A549 (cell line): ENCODE results near the gene NFATC3. TPM values are rescaled to one million over a fixed set of nuclear protein-coding genes. Genes with fewer than 3 reads are reported as not detected.
A peak's percentile ranks its signal among the peaks of the same experiment; 100 is the strongest.

Experiments used
- ATAC-seq, 2 experiments: fragments of 200-7000 bp in 1 of 2; fragments of >200 bp in 1 of 2; cut with Nextera tagmentation in 1 of 2; cut with Tn5 transposase in 1 of 2; 3 replicates each; pipeline versions ENCODE4 v1.8.0 to v1.9.1; 2018 to 2020; ENCODE audit warnings: mild to moderate bottlenecking in 1 of 2, moderate library complexity in 1 of 2
- CTCF ChIA-PET: fragments of 300-600 bp; sonication (Branson Sonifier 250); formaldehyde crosslinking; extraction: SDS; loops from one replicate; lab custom pipeline; 2021; ENCODE audit warnings: antibody characterized with exemption, inconsistent platforms; lab: Yijun Ruan, JAX
- POLR2A ChIA-PET: fragments of 350-600 bp; formaldehyde crosslinking; extraction: SDS; loops from one replicate; lab custom pipeline; 2021; ENCODE audit warnings: antibody characterized with exemption, inconsistent platforms; lab: Yijun Ruan, JAX
- DNase-seq, 2 experiments: peaks; one replicate each; pipeline versions ENCODE4 v3.0.0 to v3.0.0-alpha.2; 2011 to 2016; ENCODE audit warnings: low read depth in 1 of 2, low spot score in 1 of 2
- FAIRE-seq: peaks from 2 replicates; lab custom pipeline; 2011; peaks lifted over from hg19 to GRCh38; lab: Jason Lieb, UNC
- H3K27ac ChIP-seq, 2 experiments: fragments of >200 bp; sonication (Bioruptor Twin); formaldehyde crosslinking; 3 replicates each; pipeline ENCODE4 v1.5.1; 2016 to 2017
- H3K4me1 ChIP-seq: fragments of >200 bp; sonication (Bioruptor Twin); formaldehyde crosslinking; 3 replicates; pipeline ENCODE4 v1.6.1; 2016
- H3K4me2 ChIP-seq: fragments of >200 bp; sonication (Bioruptor Twin); formaldehyde crosslinking; 3 replicates; pipeline ENCODE4 v1.6.1; 2016
- H3K4me3 ChIP-seq: fragments of >200 bp; sonication (Bioruptor Twin); formaldehyde crosslinking; 3 replicates; pipeline ENCODE4 v1.5.1; 2016
- H3K9me3 ChIP-seq: fragments of >200 bp; sonication (Bioruptor Twin); formaldehyde crosslinking; 3 replicates; pipeline ENCODE4 v1.6.1; 2016
- BHLHE40 ChIP-seq: IDR thresholded peaks from 2 replicates; pipeline ENCODE4 v1.6.1; 2012; ENCODE audit warnings: low read depth, low read length, inconsistent platforms
- CHD4 ChIP-seq: fragments of 200-600 bp; sonication (generic); IDR thresholded peaks from 2 replicates; pipeline ENCODE4 v1.6.1; 2016; ENCODE audit warnings: antibody characterized with exemption, mild to moderate bottlenecking, borderline replicate concordance
- ESRRA ChIP-seq: fragments of 150-350 bp; IDR thresholded peaks from 2 replicates; pipeline ENCODE4 v1.6.1; 2014; ENCODE audit warnings: mild to moderate bottlenecking, low read length, borderline replicate concordance
- FOSB ChIP-seq: fragments of 250-450 bp; sonication (Bioruptor Pico); IDR thresholded peaks from 2 replicates; pipeline ENCODE4 v1.5.0; 2020; ENCODE audit warnings: mild to moderate bottlenecking, moderate library complexity
- FOSL2 ChIP-seq, 2 experiments: fragments of 450-650 bp in 1 of 2; fragments of >200 bp in 1 of 2; sonication (Bioruptor Twin) in 1 of 2; formaldehyde crosslinking; IDR thresholded peaks; 2 replicates each; pipeline versions ENCODE4 v1.5.0 to v1.6.1; 2016 to 2020; ENCODE audit warnings: mild to moderate bottlenecking in 1 of 2, moderate library complexity in 1 of 2
- HOXA7 ChIP-seq: fragments of 250-450 bp; sonication (Bioruptor Pico); IDR thresholded peaks from 2 replicates; pipeline ENCODE4 v1.5.0; 2020; ENCODE audit warnings: mild to moderate bottlenecking, moderate library complexity
- JUNB ChIP-seq: fragments of >200 bp; sonication (Bioruptor Twin); formaldehyde crosslinking; IDR thresholded peaks from 2 replicates; pipeline ENCODE4 v1.6.1; 2016
- KDM5A ChIP-seq: fragments of 200-600 bp; sonication (generic); IDR thresholded peaks from 2 replicates; pipeline ENCODE4 v1.6.1; 2016; ENCODE audit warnings: antibody characterized with exemption, mild to moderate bottlenecking
- MAFK ChIP-seq: fragments of 450-650 bp; IDR thresholded peaks from 2 replicates; pipeline ENCODE4 v1.6.1; 2014; ENCODE audit not compliant: partially characterized antibody
- MAZ ChIP-seq: fragments of 150-350 bp; IDR thresholded peaks from 2 replicates; pipeline ENCODE4 v1.6.1; 2014; ENCODE audit warnings: antibody characterized with exemption, low read depth, low read length, borderline replicate concordance
- NPAS2 ChIP-seq: fragments of 250-450 bp; sonication (Bioruptor Pico); IDR thresholded peaks from 2 replicates; pipeline ENCODE4 v1.8.0; 2022; ENCODE audit warnings: mild to moderate bottlenecking, moderate library complexity, borderline replicate concordance
- NR3C1 ChIP-seq: fragments of >200 bp; sonication (Bioruptor Twin); formaldehyde crosslinking; IDR thresholded peaks from 3 replicates; pipeline ENCODE4 v1.6.1; 2017
- POLR2A ChIP-seq: IDR thresholded peaks from 2 replicates; pipeline ENCODE4 v1.6.1; 2012; ENCODE audit warnings: mild to moderate bottlenecking, low read length
- RAD21 ChIP-seq, 2 experiments: fragments of >200 bp in 1 of 2; sonication (Bioruptor Twin) in 1 of 2; formaldehyde crosslinking in 1 of 2; IDR thresholded peaks in 1 of 2; conservative IDR thresholded peaks in 1 of 2; 2 replicates in 1 of 2; 3 replicates in 1 of 2; pipeline ENCODE4 v1.6.1; 2012 to 2018; ENCODE audit warnings: inconsistent platforms in 1 of 2
- RFX5 ChIP-seq: fragments of 450-650 bp; IDR thresholded peaks from 2 replicates; pipeline ENCODE4 v1.7.1; 2014; ENCODE audit warnings: antibody characterized with exemption, mild to moderate bottlenecking, moderate library complexity
- SMC3 ChIP-seq: fragments of >200 bp; sonication (Bioruptor Twin); formaldehyde crosslinking; IDR thresholded peaks from 3 replicates; pipeline ENCODE4 v1.6.1; 2018; ENCODE audit warnings: inconsistent platforms
- ZC3H11A ChIP-seq: fragments of 450-650 bp; IDR thresholded peaks from 2 replicates; pipeline ENCODE4 v1.6.1; 2014; ENCODE audit warnings: antibody characterized with exemption, mild to moderate bottlenecking
- WGBS: methylation state at CpG from one replicate; pipeline ENCODE4 v1.1.6; 2017; ENCODE audit errors: missing lambda C conversion rate; 5-methylcytosine and 5-hydroxymethylcytosine counted together
- polyA plus RNA-seq, 4 experiments: library from polyadenylated mRNA; depleted of rRNA in 3 of 4; stranded (reverse); fragments of >200 nt; fragmentation: RNase III in 1 of 4; extraction: RNeasy Plus Mini Kit Qiagen cat#74134 plus additional on column Dnase treatment in 1 of 4; gene quantifications; 2 replicates in 3 of 4; 3 replicates in 1 of 4; pipeline ENCODE4 v1.2.3, GENCODE V29; 2011 to 2017
- TF ChIP-seq, protein P1 (sequence below): IDR thresholded peaks from 2 replicates; pipeline ENCODE4 v1.6.1; 2012; ENCODE audit warnings: low read depth, borderline replicate concordance
- TF ChIP-seq, protein P2 (sequence below): IDR thresholded peaks from 2 replicates; pipeline ENCODE4 v1.6.1; 2012
- TF ChIP-seq, protein P3 (sequence below): fragments of 450-650 bp; IDR thresholded peaks from 2 replicates; pipeline ENCODE4 v1.6.1; 2014; ENCODE audit warnings: antibody characterized with exemption
- TF ChIP-seq, protein P4 (sequence below): fragments of 250-450 bp; sonication (Bioruptor Pico); IDR thresholded peaks from 2 replicates; pipeline ENCODE4 v1.5.0; 2021; ENCODE audit warnings: mild to moderate bottlenecking, moderate library complexity, borderline replicate concordance
- TF ChIP-seq, protein P5 (sequence below): fragments of >200 bp; sonication (Bioruptor Twin); formaldehyde crosslinking; IDR thresholded peaks from 3 replicates; pipeline ENCODE4 v1.5.1; 2016
- TF ChIP-seq, protein P6 (sequence below): IDR thresholded peaks from 2 replicates; pipeline ENCODE4 v1.6.1; 2012

NFATC3 gene
- polyA plus RNA-seq, 2 of the 4 experiments (the other 2 are of a cell fraction): 13.3 to 23.9 TPM

DNA sequence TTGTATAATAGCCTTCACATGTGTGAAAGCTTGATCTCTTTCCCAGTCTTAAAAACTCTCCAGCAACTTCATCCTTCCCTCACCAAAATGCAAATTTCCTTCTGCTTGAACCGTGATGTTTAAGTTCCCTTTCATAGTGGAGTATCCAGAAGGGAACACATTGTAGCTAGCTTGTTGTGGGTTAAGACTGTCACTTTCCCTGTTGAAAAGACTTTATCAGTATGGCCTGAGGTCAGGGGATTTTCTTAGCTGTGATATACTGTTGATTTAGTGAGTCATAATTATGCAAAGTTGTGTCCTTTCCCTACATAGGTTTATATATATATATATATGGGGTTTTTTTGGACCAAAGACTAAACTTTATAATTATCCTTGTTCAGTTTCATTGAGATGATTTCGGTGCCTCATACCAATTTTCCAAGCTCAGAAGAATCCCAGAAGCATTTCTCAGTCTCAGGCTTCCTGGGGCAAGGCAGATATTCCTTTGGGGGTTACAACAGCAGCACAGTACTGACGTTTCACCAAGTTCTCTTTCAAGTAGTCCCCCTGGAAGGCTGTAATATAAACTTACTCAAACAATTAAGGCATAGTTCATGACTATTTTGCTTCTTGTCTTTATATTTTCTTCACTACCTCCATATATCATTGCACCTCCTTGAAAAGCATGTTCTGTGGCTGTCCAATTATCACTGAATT lies 115.1 kb downstream of the NFATC3 start:
- ChIA-PET POLR2A (no interaction called here), CTCF (interaction anchor here (0.6 to 1.3 kb wide), 6 partner anchors 9 to 675 kb away, joined by 3 to 5 read pairs (median 3); no protein-coding TSS in a partner anchor)
- FAIRE-seq (no peak), ATAC-seq (peak in 1 of 2 experiments; percentile 69; a peak in 4 of 6 replicates), DNase-seq (peak in 1 of 2 experiments; percentile 13)
- Histone ChIP-seq H3K4me2 (peak overlapping the region; percentile 18), H3K4me1 (peaks cover 17% of the 10 kb centered on the region), H3K27ac (no peak overlapping the region), H3K9me3 (no peaks in the 10 kb centered on the region), H3K4me3 (no peak overlapping the region)
- 27% methylated on average over 3 of the region's 3 CpGs for WGBS
- TF ChIP-seq ZC3H11A (no peak), FOSL2 (IDR thresholded peaks at IDR 0.05) (no peak; the same call in 1 of the 2 replicates), FOSL2 (CRISPR knock-in tag; IDR thresholded peaks at IDR 0.05) (peak; percentile 55)

DNA sequence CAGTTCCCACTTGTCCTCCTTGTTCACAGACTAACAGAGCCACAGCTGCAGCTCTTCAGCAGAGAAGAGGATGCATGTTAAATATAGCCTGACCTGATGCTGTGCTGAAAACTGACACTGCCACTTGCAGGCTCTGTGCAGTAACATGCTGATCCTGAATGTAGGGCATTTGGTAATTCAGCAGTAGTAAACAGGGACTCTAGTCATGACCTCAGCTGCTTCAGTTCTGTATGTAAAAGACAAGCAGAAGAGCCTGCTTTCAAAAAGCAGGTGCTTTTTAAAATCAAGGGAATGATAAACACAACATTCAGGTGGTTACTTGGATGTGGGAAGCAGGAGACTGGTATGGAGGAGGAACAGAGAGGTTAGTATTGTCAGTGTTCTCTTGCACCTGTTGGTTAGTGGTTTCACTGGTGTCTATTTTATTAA lies 116.9 kb downstream of the NFATC3 start:
- H3K4me3 ChIP-seq: no peak overlapping the region
- no peaks in the 10 kb centered on the region for H3K9me3 ChIP-seq
- H3K4me2 ChIP-seq: no peak overlapping the region
- ATAC-seq (peak in 1 of 2 experiments; percentile 34; a peak in 1 of 6 replicates), DNase-seq (no peak), FAIRE-seq (no peak)
- CTCF ChIA-PET: interaction anchor here (0.6 kb wide), 1 partner anchor 560 kb away, joined by 3 read pairs; no protein-coding TSS in a partner anchor
- POLR2A ChIA-PET: no interaction called here
- H3K4me1 ChIP-seq: peaks cover 15% of the 10 kb centered on the region
- TF ChIP-seq KDM5A (no peak), FOSB (no peak), RAD21 (conservative IDR thresholded peaks at IDR 0.05 in 1 of 2, IDR thresholded peaks at IDR 0.05 in 1 of 2) (no peak), ESRRA (no peak), ZC3H11A (no peak)
- TF ChIP-seq, protein P1, sequence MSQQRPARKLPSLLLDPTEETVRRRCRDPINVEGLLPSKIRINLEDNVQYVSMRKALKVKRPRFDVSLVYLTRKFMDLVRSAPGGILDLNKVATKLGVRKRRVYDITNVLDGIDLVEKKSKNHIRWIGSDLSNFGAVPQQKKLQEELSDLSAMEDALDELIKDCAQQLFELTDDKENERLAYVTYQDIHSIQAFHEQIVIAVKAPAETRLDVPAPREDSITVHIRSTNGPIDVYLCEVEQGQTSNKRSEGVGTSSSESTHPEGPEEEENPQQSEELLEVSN: no peak
- H3K27ac ChIP-seq: no peak overlapping the region

DNA sequence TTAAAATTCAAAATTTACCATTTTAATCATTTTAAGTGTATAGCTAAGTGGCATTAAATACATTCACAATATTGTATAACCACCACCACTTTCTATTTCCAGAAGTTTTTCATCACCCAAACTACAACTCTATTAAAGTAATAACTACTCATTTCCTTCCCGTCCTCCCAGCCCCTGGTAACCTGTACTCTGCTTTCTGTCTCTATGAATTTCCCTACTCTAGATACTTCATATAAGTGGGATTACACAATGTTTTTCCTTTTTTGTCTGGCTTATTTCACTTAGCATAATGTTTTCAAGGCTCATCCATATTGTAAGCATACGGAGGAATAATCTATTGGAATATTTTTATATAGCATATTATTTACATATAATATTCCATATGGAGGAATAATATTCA lies 121.1 kb downstream of the NFATC3 start:
- ATAC-seq: no peak
- Histone ChIP-seq H3K4me2 (no peak overlapping the region), H3K9me3 (no peaks in the 10 kb centered on the region), H3K4me3 (no peak overlapping the region), H3K4me1 (no peaks in the 10 kb centered on the region), H3K27ac (no peak overlapping the region)
- no peak for TF ChIP-seq JUNB
- TF ChIP-seq CHD4: no peak
- TF ChIP-seq HOXA7 (CRISPR knock-in tag): no peak
- TF ChIP-seq, protein P2, sequence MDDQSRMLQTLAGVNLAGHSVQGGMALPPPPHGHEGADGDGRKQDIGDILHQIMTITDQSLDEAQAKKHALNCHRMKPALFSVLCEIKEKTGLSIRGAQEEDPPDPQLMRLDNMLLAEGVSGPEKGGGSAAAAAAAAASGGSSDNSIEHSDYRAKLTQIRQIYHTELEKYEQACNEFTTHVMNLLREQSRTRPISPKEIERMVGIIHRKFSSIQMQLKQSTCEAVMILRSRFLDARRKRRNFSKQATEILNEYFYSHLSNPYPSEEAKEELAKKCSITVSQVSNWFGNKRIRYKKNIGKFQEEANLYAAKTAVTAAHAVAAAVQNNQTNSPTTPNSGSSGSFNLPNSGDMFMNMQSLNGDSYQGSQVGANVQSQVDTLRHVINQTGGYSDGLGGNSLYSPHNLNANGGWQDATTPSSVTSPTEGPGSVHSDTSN: no peak
- TF ChIP-seq RFX5: no peak
- no peak for TF ChIP-seq SMC3
- TF ChIP-seq MAZ: no peak
- TF ChIP-seq, protein P3, sequence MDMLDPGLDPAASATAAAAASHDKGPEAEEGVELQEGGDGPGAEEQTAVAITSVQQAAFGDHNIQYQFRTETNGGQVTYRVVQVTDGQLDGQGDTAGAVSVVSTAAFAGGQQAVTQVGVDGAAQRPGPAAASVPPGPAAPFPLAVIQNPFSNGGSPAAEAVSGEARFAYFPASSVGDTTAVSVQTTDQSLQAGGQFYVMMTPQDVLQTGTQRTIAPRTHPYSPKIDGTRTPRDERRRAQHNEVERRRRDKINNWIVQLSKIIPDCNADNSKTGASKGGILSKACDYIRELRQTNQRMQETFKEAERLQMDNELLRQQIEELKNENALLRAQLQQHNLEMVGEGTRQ: no peak
- TF ChIP-seq NPAS2 (CRISPR knock-in tag): no peak
- TF ChIP-seq, protein P1: no peak
- no peak for TF ChIP-seq FOSB
- TF ChIP-seq BHLHE40: no peak
- no peak for TF ChIP-seq RAD21 (conservative IDR thresholded peaks at IDR 0.05 in 1 of 2, IDR thresholded peaks at IDR 0.05 in 1 of 2)
- TF ChIP-seq NR3C1: no peak
- TF ChIP-seq POLR2A: no peak
- TF ChIP-seq, protein P4, sequence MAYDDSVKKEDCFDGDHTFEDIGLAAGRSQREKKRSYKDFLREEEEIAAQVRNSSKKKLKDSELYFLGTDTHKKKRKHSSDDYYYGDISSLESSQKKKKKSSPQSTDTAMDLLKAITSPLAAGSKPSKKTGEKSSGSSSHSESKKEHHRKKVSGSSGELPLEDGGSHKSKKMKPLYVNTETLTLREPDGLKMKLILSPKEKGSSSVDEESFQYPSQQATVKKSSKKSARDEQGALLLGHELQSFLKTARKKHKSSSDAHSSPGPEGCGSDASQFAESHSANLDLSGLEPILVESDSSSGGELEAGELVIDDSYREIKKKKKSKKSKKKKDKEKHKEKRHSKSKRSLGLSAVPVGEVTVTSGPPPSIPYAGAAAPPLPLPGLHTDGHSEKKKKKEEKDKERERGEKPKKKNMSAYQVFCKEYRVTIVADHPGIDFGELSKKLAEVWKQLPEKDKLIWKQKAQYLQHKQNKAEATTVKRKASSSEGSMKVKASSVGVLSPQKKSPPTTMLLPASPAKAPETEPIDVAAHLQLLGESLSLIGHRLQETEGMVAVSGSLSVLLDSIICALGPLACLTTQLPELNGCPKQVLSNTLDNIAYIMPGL (CRISPR knock-in tag): no peak
- no peak for TF ChIP-seq MAFK
- TF ChIP-seq, protein P5, sequence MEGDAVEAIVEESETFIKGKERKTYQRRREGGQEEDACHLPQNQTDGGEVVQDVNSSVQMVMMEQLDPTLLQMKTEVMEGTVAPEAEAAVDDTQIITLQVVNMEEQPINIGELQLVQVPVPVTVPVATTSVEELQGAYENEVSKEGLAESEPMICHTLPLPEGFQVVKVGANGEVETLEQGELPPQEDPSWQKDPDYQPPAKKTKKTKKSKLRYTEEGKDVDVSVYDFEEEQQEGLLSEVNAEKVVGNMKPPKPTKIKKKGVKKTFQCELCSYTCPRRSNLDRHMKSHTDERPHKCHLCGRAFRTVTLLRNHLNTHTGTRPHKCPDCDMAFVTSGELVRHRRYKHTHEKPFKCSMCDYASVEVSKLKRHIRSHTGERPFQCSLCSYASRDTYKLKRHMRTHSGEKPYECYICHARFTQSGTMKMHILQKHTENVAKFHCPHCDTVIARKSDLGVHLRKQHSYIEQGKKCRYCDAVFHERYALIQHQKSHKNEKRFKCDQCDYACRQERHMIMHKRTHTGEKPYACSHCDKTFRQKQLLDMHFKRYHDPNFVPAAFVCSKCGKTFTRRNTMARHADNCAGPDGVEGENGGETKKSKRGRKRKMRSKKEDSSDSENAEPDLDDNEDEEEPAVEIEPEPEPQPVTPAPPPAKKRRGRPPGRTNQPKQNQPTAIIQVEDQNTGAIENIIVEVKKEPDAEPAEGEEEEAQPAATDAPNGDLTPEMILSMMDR: no peak
- TF ChIP-seq, protein P6, sequence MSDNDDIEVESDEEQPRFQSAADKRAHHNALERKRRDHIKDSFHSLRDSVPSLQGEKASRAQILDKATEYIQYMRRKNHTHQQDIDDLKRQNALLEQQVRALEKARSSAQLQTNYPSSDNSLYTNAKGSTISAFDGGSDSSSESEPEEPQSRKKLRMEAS: no peak
- ChIA-PET POLR2A (no interaction called here), CTCF (interaction anchor here (1.1 kb wide), 1 partner anchor 22 kb away, joined by 6 read pairs; no protein-coding TSS in a partner anchor)
- DNase-seq: no peak
- 91% methylated on average over 2 of the region's 2 CpGs for WGBS
- FAIRE-seq: no peak
